DMS 273 (cell line): ENCODE data around the gene SOX9.
A peak's percentile ranks its signal among the peaks of the same experiment; 100 is the strongest.

Experiments used
- DNase-seq: peaks from one replicate; lab custom pipeline; 2025; ENCODE audit not compliant: unreplicated experiment; lab: John Stamatoyannopoulos, UW

Gene SOX9

GRCh38 chr17:72120642-72121163 is at the start of gene SOX9:
Gene SOX9 (plus strand): TSS chr17:72121020. CDS start chr17:72121392, 372 bp downstream.
- peak; percentile 98 for DNase-seq

GRCh38 chr17:72071330-72071729 is 49.5 kb upstream of the SOX9 start:
- no peak for DNase-seq

- DNase-seq = peak; percentile 49
Observed at GRCh38 chr17:72075995-72076677, 44.7 kb upstream of the SOX9 start.

GRCh38 chr17:72076678-72077030 is 44.2 kb upstream of the SOX9 start:
- DNase-seq = no peak

GRCh38 chr17:72077326-72077960 is 43.4 kb upstream of the SOX9 start:
- peak; percentile 11 for DNase-seq

GRCh38 chr17:72079700-72080099 is 41.1 kb upstream of the SOX9 start:
- no peak for DNase-seq

GRCh38 chr17:72087876-72088275 is 32.9 kb upstream of the SOX9 start:
- no peak for DNase-seq

GRCh38 chr17:72089453-72089987 is 31.3 kb upstream of the SOX9 start:
- no peak for DNase-seq

- DNase-seq = no peak
Observed at GRCh38 chr17:72090108-72090507, 30.7 kb upstream of the SOX9 start.

GRCh38 chr17:72092710-72093322 is 28.0 kb upstream of the SOX9 start:
- DNase-seq = no peak

GRCh38 chr17:72093707-72094106 is 27.1 kb upstream of the SOX9 start:
- no peak for DNase-seq

GRCh38 chr17:72095316-72095715 is 25.5 kb upstream of the SOX9 start:
- no peak for DNase-seq

- DNase-seq = no peak
Observed at GRCh38 chr17:72097144-72097543, 23.7 kb upstream of the SOX9 start.

- no peak for DNase-seq
Observed at GRCh38 chr17:72099919-72100318, 20.9 kb upstream of the SOX9 start.

GRCh38 chr17:72100470-72100869 is 20.4 kb upstream of the SOX9 start:
- DNase-seq = no peak

- no peak for DNase-seq
Observed at GRCh38 chr17:72101526-72101925, 19.3 kb upstream of the SOX9 start.

- DNase-seq = no peak
Observed at GRCh38 chr17:72102366-72102765, 18.5 kb upstream of the SOX9 start.

GRCh38 chr17:72104164-72104862 is 16.5 kb upstream of the SOX9 start:
- DNase-seq = no peak

- no peak for DNase-seq
Observed at GRCh38 chr17:72104863-72105234, 16.0 kb upstream of the SOX9 start.

GRCh38 chr17:72107100-72107499 is 13.7 kb upstream of the SOX9 start:
- no peak for DNase-seq

GRCh38 chr17:72110231-72110941 is 10.4 kb upstream of the SOX9 start:
- no peak for DNase-seq
